Measurements from ENCODE around the gene CFAP46. TPM values are rescaled to one million over a fixed set of nuclear protein-coding genes. Genes with fewer than 3 reads are reported as not detected.
A peak's percentile ranks its signal among the peaks of the same experiment; 100 is the strongest.
"Not testable (repeated sequence)": the region's sequence is repeated elsewhere in the genome, so short reads cannot be mapped to it uniquely, and the experiment has no call there.

Gene CFAP46
- total RNA-seq, 4 donors from 2014 or later, result under 0.01 to 1.3 (median 0.28) TPM

GRCh38 chr10:132892004-132892403 lies 50.4 kb downstream of the CFAP46 start:
- WGBS, result 44% methylated on average over 12 of the region's 12 CpGs
- intact Hi-C loops (cut with DNase I), result no loop called here
- Histone ChIP-seq H3K36me3 (no peaks in the 10 kb centered on the region), H3K27ac (replicated peaks in 1 of 4) (no peak overlapping the region), H3K27me3 (peaks cover 0 to 45% (median 0%) of the 10 kb centered on the region in 4 donors), H3K9me3 (no peaks in the 10 kb centered on the region), H3K4me3 (no peak overlapping the region), H3K4me1 (peaks cover 10 to 14% (median 11%) of the 10 kb centered on the region in 4 donors)
- DNase-seq (ENCODE audit: extremely low spot score), result no peak
- TF ChIP-seq EP300 (IDR thresholded peaks at IDR 0.05) (no peak), POLR2AphosphoS5 (IDR thresholded peaks at IDR 0.05) (peak; percentile 56 to 78)
- TF ChIP-seq, protein P1, sequence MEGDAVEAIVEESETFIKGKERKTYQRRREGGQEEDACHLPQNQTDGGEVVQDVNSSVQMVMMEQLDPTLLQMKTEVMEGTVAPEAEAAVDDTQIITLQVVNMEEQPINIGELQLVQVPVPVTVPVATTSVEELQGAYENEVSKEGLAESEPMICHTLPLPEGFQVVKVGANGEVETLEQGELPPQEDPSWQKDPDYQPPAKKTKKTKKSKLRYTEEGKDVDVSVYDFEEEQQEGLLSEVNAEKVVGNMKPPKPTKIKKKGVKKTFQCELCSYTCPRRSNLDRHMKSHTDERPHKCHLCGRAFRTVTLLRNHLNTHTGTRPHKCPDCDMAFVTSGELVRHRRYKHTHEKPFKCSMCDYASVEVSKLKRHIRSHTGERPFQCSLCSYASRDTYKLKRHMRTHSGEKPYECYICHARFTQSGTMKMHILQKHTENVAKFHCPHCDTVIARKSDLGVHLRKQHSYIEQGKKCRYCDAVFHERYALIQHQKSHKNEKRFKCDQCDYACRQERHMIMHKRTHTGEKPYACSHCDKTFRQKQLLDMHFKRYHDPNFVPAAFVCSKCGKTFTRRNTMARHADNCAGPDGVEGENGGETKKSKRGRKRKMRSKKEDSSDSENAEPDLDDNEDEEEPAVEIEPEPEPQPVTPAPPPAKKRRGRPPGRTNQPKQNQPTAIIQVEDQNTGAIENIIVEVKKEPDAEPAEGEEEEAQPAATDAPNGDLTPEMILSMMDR (IDR thresholded peaks at IDR 0.05), result no peak

DNA sequence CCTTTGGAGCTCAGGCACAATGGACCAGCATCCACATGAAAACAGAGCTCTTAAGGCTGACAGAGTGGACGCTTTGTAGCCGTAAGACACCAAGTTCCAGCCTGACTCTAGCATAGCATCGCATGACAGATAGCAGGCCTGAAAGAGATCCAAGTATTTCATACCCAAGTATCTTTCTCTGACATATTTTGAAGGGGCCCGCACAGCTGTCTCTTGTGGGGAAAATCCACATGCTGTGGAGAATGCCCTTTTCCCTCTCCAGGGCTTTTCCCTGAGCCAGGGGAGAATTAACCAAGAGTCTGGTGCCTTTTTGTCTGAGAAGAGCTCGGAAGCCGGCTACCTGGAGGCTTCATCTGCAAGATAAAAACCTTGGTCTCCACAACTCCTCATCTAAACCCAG lies 51.0 kb downstream of the CFAP46 start:
- Histone ChIP-seq H3K9me3 (no peaks in the 10 kb centered on the region), H3K4me1 (peaks cover 10 to 14% (median 11%) of the 10 kb centered on the region in 4 donors), H3K27ac (replicated peaks in 1 of 4) (no peak overlapping the region), H3K27me3 (peaks cover 0 to 51% (median 0%) of the 10 kb centered on the region in 4 donors), H3K36me3 (no peaks in the 10 kb centered on the region), H3K4me3 (no peak overlapping the region)
- TF ChIP-seq, protein P1 (IDR thresholded peaks at IDR 0.05), result no peak
- TF ChIP-seq POLR2A (IDR thresholded peaks at IDR 0.05; ENCODE audit: low read depth) (no peak), POLR2AphosphoS5 (IDR thresholded peaks at IDR 0.05) (no peak), EP300 (IDR thresholded peaks at IDR 0.05) (no peak)
- 78% methylated on average over 6 of the region's 6 CpGs for whole genome bisulfite sequencing
- no peak for DNase-seq (ENCODE audit: extremely low spot score)
- intact Hi-C loops (cut with DNase I), result no loop called here

- Histone ChIP-seq H3K4me3 (no peak overlapping the region), H3K36me3 (no peaks in the 10 kb centered on the region), H3K9me3 (no peaks in the 10 kb centered on the region), H3K27me3 (peaks cover 0 to 60% (median 0%) of the 10 kb centered on the region in 4 donors), H3K4me1 (peaks cover 10 to 14% (median 11%) of the 10 kb centered on the region in 4 donors), H3K27ac (replicated peaks in 1 of 4) (no peak overlapping the region)
- intact Hi-C loops (cut with DNase I), result no loop called here
- WGBS, result 81% methylated on average over 9 of the region's 9 CpGs
- TF ChIP-seq POLR2AphosphoS5 (IDR thresholded peaks at IDR 0.05) (no peak), POLR2A (IDR thresholded peaks at IDR 0.05; ENCODE audit: low read depth) (no peak), EP300 (IDR thresholded peaks at IDR 0.05) (no peak)
- TF ChIP-seq, protein P1 (IDR thresholded peaks at IDR 0.05), result no peak
- no peak for DNase-seq (ENCODE audit: extremely low spot score)
These were observed 52.1 kb downstream of the CFAP46 start for GRCh38 chr10:132890301-132890700.

DNA sequence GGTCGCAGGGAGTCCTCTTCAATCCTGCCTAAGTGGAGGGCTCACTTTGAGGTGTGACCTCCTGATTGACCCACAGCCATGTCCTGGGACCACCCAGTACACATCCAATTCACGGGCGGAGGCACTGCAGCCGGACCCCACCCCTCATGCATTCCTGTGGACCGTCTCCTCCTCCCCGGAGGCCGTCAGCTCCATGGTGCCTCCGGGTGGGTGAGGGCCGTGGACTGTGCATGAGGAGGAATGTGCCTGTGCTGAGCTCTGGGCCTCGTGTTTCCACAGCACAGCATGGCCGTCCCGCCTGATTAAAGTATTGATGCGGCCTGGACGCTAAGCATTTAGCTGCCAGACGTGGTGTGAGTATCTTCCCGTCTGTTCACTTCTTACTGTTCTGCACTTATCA lies 52.8 kb downstream of the CFAP46 start:
- TF ChIP-seq, protein P1 (IDR thresholded peaks at IDR 0.05), result no peak
- TF ChIP-seq POLR2A (IDR thresholded peaks at IDR 0.05; ENCODE audit: low read depth) (no peak), EP300 (IDR thresholded peaks at IDR 0.05) (no peak)
- no peaks in the 10 kb centered on the region for H3K9me3 ChIP-seq
- H3K4me1 ChIP-seq, result peaks cover 10 to 14% (median 11%) of the 10 kb centered on the region in 4 donors
- no peak overlapping the region for H3K4me3 ChIP-seq
- no peak for DNase-seq (ENCODE audit: extremely low spot score)
- peaks cover 0 to 61% (median 0%) of the 10 kb centered on the region in 4 donors for H3K27me3 ChIP-seq
- no peaks in the 10 kb centered on the region for H3K36me3 ChIP-seq
- intact Hi-C loops (cut with DNase I), result no loop called here
- H3K27ac ChIP-seq (replicated peaks in 1 of 4), result no peak overlapping the region
- 80% methylated on average over 15 of the region's 16 CpGs for WGBS

DNA sequence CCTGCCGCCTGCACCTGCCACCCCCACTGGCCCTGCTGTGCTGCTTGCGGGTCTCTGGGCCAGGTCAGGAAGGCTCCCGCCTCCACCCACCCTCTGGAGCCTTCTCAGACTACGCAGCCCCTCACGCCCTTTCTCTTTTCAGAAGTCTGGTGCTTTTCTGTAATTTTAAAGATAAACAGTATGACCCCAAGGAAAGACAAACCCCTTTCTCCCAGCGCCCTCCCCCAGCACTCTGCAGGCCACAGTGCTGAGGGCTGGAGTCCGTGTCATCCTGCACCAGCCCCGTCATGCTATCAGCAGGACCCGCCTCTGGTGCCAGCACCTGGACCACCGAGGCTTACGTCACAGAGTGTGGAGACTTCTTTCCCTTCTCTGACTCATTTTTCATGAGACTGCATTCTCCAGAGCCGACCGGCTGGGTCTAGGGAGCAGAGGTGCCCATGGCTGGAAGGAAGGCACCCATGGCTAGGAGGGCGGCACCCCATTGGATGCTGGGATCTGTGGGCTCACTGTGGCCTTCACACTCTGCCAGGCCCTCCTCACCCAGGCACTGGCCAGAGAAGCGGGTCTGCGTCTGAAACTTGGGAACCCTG lies 53.4 kb downstream of the CFAP46 start:
- Histone ChIP-seq H3K4me1 (peaks cover 10 to 14% (median 11%) of the 10 kb centered on the region in 4 donors), H3K27ac (replicated peaks in 1 of 4) (no peak overlapping the region), H3K9me3 (no peaks in the 10 kb centered on the region), H3K4me3 (no peak overlapping the region), H3K27me3 (peaks cover 0 to 63% (median 0%) of the 10 kb centered on the region in 4 donors), H3K36me3 (no peaks in the 10 kb centered on the region)
- WGBS, result 82% methylated on average over 16 of the region's 16 CpGs
- DNase-seq (ENCODE audit: extremely low spot score), result no peak
- TF ChIP-seq POLR2A (IDR thresholded peaks at IDR 0.05; ENCODE audit: low read depth) (no peak), POLR2AphosphoS5 (IDR thresholded peaks at IDR 0.05) (no peak), EP300 (IDR thresholded peaks at IDR 0.05) (no peak)
- TF ChIP-seq, protein P1 (IDR thresholded peaks at IDR 0.05), result no peak
- intact Hi-C loops (cut with DNase I), result no loop called here

- H3K36me3 ChIP-seq; DNase-seq (ENCODE audit: extremely low spot score); H3K27ac ChIP-seq (replicated peaks in 1 of 4); intact Hi-C loops (cut with DNase I); H3K9me3 ChIP-seq; H3K4me3 ChIP-seq: not testable (repeated sequence)
- peaks cover 10 to 14% (median 11%) of the 10 kb centered on the region in 4 donors for H3K4me1 ChIP-seq
- peaks cover 0 to 58% (median 0%) of the 10 kb centered on the region in 4 donors for H3K27me3 ChIP-seq
- WGBS, result 86% methylated on average over 16 of the region's 16 CpGs
These were observed 53.9 kb downstream of the CFAP46 start for GRCh38 chr10:132888446-132888845.
